GM18951 (cell line): ENCODE data around the gene TMEM225B.

Experiments used
- POLR2A ChIP-seq: IDR thresholded peaks from 4 replicates; pipeline ENCODE4 v1.6.1; 2011; ENCODE audit warnings: mild to moderate bottlenecking; ENCODE audit not compliant: insufficient read length, insufficient read depth; ENCODE audit errors: extremely low read depth
- in situ Hi-C: fragments of 300-500 bp; cut with MboI; formaldehyde crosslinking; loops from one replicate; pipeline ENCODE4 v1.12.0; 2022; ENCODE audit warnings: low sequenced_read_pairs, mixed read lengths, inconsistent platforms; ENCODE audit not compliant: unreplicated experiment

TMEM225B gene

DNA sequence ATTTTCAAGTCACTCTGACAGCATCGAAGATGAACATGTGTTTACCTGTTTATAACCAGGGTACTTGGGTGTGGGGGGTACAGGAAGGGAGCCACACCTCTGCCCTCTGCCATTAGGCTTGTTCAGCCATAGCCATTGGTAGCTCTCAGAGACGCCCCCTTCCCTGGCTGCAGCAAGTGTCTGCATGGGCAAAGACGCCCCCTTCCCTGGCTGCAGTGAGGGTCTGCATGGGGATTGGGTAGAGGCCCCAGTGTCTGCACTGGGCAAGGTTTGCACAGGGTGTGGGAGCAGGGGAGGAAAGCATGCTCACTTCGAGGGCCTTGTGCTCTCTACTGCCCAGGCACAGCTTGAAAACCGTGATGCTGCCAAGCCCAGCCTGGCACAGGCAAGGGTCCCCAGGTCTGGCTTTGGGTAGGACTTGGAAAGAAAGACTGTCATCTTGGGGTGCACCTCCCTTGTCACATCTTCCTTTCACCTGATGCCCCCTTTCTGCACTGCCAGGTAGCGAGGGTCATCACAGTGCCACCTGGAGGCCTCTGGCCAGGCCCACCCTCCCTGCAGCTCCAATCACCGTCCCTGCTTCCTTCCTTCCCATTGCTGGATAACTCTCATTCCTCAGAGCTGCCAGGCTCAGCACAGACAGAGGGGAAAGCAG lies 3.7 kb downstream of the TMEM225B start:
- no peak for TF ChIP-seq POLR2A
- in situ Hi-C loops = no loop called here

DNA sequence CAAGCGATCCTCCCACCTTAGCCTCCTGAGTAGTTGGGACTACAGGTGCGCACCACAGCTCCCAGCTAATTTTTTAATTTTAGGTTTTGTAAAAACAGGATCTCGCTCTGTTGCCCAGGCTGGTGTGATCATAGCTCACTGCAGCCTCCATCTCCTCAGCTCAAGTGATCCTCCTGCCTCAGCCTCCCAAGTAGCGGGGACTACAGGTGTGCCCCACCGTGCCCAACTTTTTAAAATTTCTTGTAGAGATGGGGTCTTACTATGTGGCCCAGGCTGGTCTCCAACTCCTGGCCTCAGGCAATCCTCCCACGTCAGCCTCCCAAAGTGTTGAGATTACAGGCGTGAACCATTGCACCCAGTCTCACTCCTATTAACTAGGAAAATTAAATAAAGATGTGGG lies 7.5 kb downstream of the TMEM225B start:
- TF ChIP-seq POLR2A = no peak
- in situ Hi-C loops = no loop called here

DNA sequence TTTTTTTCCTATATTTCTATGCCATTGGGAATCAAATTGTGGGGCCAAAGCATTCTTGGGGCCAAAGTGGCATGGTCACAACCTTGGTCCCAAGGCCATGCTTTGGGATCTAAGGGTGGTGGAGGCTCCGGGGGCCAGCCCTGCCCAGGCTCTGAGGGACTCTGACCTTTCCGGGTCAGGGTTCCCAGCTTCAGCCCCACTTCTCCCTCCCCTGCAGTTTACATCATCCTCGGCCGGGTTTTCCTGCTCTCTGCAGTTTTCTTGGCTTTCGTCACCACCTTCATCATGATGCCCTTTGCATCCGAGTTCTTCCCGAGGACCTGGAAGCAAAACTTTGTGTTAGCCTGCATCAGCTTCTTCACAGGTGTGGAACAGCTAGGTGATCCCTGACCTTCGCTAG lies 8.5 kb downstream of the TMEM225B start:
- TF ChIP-seq POLR2A = no peak
- in situ Hi-C loops = no loop called here

DNA sequence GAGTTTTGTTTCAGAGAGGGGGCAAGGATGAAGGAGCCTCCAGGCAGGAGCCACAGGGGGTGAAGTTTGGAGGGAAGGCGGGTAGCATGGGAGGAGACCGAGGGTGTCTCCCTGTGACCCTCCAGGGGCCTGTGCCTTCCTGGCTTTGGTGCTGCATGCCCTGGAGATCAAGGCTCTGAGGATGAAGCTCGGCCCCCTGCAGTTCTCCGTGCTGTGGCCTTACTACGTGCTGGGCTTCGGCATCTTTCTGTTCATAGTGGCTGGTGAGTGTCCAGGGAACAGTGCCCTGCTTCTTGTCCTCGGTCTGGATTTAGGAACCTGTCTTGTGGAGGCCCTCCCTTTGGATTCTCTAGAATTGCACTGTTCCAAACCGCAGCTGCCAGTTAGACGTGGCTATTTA lies 9.5 kb downstream of the TMEM225B start:
- in situ Hi-C loops = no loop called here
- no peak for TF ChIP-seq POLR2A

DNA sequence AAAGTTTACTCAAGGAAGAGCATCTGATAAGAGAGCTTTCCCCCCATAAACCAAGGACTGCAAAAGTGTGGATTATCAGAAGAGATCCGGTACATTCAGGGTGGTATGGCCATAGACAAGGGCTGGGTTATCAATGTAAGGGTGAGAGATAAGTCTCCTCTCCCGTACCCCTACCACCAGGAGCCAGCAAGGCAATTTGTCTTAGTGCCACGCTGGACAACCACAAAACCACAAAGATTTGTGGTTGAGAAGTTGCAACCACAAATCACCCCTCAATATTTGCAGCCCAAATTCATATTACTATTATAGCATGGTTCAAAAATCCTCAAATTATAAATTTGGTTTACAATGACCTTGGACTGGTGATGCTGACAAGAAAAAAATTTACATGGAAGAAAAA lies 16.4 kb downstream of the TMEM225B start:
- in situ Hi-C loops = no loop called here
- TF ChIP-seq POLR2A = no peak

DNA sequence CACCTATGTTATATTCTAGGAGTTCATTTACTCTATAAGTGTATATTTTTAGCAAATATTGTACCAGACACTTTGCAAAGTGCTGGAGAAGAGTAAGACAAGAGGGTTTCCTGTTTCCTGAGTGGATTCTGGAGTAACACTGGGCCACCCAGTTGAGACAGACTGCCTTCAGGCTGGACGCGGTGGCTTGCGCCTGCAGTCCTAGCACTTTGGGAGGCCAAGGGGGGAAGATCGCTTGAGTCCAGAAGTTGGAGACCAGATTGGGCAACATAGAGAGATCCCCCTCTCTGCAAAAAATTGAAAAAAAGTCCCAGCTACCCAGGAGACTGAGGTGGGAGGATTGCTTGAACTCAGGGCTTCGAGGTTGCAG lies 17.9 kb downstream of the TMEM225B start:
- in situ Hi-C loops = no loop called here
- TF ChIP-seq POLR2A = no peak

DNA sequence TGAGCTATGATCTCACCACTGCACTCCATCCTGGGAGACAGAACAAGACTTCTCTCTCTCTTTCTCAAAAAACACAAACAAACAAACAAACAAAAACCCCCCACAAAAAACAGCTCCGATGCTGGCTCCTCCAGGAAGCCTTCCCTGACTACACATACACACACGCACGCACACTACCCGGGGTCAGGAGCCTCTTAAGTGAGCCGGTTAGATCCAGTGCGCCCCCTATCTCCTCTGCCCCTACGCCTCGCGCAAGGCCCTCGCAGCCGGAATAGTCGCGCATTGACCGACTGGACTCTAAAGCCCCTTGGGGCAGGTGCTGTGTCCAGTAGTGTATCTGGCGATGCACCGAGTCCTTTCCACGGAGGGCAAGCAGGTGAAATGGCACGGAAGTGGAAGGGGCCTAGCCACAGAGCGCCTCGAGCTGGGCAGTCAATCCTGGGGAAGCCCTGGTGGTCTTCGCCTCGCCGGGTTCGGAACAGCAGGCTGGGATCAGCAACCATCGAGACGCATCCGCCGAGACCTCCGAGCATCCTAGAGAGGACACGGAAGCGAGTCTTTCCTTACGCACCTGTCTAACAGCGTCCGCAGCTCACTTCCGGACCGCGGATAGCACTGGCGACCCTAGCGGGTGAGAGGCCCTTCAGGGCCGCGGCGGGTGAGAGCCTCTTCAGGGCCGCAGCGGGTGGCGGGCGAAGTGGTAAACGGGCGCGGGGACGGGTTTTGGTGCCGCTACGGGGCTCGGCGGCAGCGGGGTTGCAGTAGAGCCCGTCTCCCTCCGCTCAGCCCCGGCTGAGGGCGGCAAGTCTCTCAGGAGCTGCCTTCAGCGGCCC lies 18.5 kb downstream of the TMEM225B start, which contains the start of gene ZSCAN25:
Gene ZSCAN25, plus strand, starts transcription at position 588 of the 833 bp plus-strand sequence. CDS start 2,661 bp downstream, outside the sequence.
- in situ Hi-C loops = no loop called here
- peak; percentile 88 for TF ChIP-seq POLR2A

DNA sequence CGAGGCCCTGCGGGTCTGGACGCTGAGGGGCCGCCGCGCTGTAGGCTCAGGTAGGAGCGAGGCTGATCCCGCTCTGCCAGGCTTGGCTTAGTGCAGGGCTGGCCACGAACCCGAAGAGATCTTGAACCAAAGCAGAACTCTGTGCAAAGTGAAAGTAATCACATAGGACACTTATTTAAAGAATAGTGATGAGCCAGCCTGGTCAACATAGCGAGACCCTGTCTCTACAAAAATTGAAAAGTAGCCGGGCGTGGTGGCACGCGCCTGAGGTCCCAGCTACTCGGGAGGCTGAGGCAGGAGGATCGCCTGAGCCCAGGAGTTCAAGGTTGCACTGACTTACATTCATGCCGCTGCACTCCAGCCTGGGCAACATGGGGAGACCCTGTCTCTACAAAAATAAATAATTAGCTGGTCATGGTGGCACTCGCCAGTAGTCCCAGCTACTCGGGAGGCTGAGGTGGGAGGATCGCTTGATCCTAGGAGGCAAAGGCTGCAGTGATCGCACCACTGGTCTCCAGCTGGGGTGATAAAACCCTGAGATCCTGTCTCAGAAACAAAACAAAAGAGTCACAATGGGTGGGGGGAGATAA lies 19.2 kb downstream of the TMEM225B start:
- in situ Hi-C loops = no loop called here
- no peak for TF ChIP-seq POLR2A

DNA sequence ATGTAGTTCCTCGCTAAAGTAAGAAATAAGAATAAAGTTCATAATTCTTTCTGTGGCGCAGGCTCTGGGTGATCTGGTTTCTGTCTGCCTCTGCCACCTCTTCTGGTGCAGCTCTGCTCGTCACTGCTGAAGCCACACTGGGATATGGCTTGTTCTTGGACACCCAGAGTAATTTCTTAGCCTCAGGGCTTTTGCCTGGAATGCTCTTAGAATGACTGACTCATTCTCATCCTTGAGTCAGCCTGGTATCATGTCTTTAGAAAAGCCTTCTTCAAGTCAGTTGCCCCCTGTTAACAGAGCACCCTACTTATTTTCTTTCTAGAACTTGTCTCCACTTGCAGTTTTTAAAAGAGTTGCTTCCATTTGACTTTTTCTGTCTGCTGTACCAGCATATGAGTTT lies 20.7 kb downstream of the TMEM225B start:
- no peak for TF ChIP-seq POLR2A
- in situ Hi-C loops = no loop called here

DNA sequence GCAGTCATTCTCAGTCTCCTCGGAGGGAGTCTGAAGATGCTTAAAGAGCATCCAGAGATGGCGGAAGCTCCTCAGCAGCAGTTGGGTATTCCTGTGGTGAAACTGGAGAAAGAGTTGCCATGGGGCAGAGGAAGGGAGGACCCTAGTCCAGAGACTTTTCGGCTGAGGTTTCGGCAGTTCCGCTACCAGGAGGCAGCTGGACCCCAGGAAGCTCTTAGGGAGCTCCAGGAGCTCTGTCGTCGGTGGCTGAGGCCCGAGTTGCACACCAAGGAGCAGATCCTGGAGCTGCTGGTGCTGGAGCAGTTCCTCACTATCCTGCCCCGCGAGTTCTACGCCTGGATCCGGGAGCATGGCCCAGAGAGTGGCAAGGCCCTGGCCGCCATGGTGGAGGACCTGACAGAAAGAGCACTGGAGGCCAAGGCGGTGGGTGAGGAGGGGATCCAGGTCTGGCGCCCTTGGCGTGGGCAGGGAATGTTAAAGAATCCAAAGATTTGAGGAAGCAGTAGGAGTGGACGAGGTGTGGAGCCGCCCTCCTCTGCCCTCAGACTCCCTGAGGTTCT lies 21.6 kb downstream of the TMEM225B start:
- in situ Hi-C loops = no loop called here
- TF ChIP-seq POLR2A = no peak

DNA sequence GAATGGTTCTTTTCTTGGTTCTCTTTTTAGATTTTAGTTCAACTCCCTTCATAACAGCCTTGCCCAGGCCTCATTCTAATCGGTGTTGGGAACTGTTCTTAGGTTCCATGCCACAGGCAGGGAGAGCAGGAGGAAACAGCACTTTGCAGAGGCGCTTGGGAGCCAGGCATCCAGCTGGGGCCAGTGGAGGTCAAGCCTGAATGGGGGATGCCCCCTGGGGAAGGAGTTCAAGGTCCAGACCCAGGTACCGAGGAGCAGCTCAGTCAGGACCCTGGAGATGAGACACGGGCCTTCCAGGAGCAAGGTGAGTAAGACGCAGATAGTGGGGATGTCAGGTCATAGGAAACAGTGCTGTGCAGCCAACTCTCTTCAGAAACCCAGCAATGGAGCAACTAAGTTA lies 23.2 kb downstream of the TMEM225B start:
- TF ChIP-seq POLR2A = no peak
- in situ Hi-C loops = no loop called here

DNA sequence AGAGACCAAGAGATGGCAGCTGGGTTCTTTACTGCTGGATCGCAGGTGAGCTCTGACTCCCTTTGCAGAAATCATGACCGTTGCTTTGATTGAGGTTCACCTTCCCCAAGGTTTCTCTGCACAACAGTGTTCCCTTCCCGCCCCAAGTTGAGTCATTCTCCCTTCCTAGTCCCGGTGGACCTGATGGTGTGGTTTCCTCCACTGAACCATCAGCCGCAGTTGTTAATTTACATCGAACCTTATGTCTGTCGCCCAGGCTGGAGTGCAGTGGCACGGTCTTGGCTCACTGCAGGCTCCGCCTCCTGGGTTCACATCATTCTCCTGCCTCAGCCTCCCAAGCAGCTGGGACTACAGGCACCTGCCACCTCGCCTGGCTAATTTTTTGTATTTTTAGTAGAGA lies 24.5 kb downstream of the TMEM225B start:
- in situ Hi-C loops = no loop called here
- TF ChIP-seq POLR2A = no peak

DNA sequence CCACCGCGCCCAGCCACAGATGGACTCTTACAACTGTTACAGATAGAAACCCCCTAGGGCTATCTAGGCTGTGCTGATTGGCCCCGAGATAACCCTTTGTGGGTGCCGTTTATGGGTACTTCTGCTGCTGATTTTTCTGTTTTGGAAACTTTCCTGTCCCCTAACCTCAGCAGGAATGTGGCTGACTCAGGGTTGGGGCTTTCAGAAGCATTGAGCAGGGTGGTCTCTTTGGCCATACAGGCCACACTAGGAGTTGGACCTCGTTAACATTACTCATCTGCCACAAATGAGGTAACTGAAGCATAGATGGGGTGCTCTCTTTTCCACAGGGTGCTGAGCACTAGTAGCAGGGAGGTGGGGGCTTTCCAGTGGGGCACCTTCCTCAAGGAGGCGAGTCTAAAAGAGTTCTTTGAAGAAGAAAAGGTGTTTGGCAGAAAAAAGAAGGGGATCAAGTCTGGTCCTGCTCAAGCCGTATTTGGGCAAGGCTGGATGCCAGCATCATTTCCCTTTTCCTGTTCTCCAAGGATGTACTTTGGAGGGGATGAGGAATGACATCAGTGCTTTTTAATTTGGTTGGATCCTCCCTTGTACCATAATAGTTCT lies 25.1 kb downstream of the TMEM225B start:
- no peak for TF ChIP-seq POLR2A
- in situ Hi-C loops = no loop called here
